ENCODE data around the gene PCSK7. TPM values are rescaled to one million over a fixed set of nuclear protein-coding genes. Genes with fewer than 3 reads are reported as not detected.
"Not testable (repeated sequence)": the region's sequence is repeated elsewhere in the genome, so short reads cannot be mapped to it uniquely, and the experiment has no call there.

Gene PCSK7
- total RNA-seq, 5 donors from 2014 or later (not counting 1 experiment from before 2014, with no cell fraction given): 300 to 368 (median 336) TPM

GRCh38 chr11:117206111-117206510 is 25.8 kb downstream of the PCSK7 start:
- H3K4me3 Mint-ChIP-seq; CTCF ChIA-PET; POLR2A ChIA-PET; H3K4me3 ChIP-seq (ENCODE audit: control insufficient read depth in 1 of 2, extremely low read depth in 1 of 2, low read length in 1 of 2); H3K27me3 ChIP-seq (replicated peaks in 1 of 2; ENCODE audit: control insufficient read depth in 2 of 2, extremely low read depth in 1 of 2, insufficient read depth in 2 of 2, low read length in 1 of 2); H3K4me1 ChIP-seq (ENCODE audit: control insufficient read depth in 1 of 2, extremely low read depth in 1 of 2, insufficient read depth in 2 of 2, low read length in 2 of 2); H3K27me3 Mint-ChIP-seq; DNase-seq; H3K27ac ChIP-seq (ENCODE audit: low read length); ATAC-seq (replicated peaks in 1 of 4); H3K9me3 Mint-ChIP-seq; H3K9me3 ChIP-seq: not testable (repeated sequence)
- 96% methylated on average over 4 of the region's 8 CpGs for WGBS (ENCODE audit: insufficient coverage)
- H3K36me3 ChIP-seq (ENCODE audit: control insufficient read depth in 2 of 2, extremely low read depth in 1 of 2, insufficient read depth in 1 of 2, low read length in 1 of 2): peaks cover 6 to 46% of the 10 kb centered on the region in 2 donors
- H3K27ac Mint-ChIP-seq: peak overlapping the region in 1 of 2 donors; percentile 23
- H3K4me1 Mint-ChIP-seq: peaks cover 0 to 11% (median 0%) of the 10 kb centered on the region in 3 donors
- H3K36me3 Mint-ChIP-seq: peaks cover 21% of the 10 kb centered on the region

GRCh38 chr11:117205211-117205818 is 26.6 kb downstream of the PCSK7 start:
- no peak overlapping the region for H3K27ac Mint-ChIP-seq
- 100% methylated on average over 6 of the region's 11 CpGs for WGBS (ENCODE audit: insufficient coverage)

GRCh38 chr11:117204283-117205080 is 27.4 kb downstream of the PCSK7 start:
- no peak overlapping the region for H3K4me3 Mint-ChIP-seq
- H3K36me3 Mint-ChIP-seq: peaks cover 13% of the 10 kb centered on the region
- WGBS (ENCODE audit: insufficient coverage): 97% methylated on average over 11 of the region's 17 CpGs
- Histone ChIP-seq H3K9me3 (no peaks in the 10 kb centered on the region), H3K36me3 (ENCODE audit: control insufficient read depth in 2 of 2, extremely low read depth in 1 of 2, insufficient read depth in 1 of 2, low read length in 1 of 2) (peaks cover 6 to 44% of the 10 kb centered on the region in 2 donors), H3K27ac (ENCODE audit: low read length) (no peak overlapping the region), H3K27me3 (replicated peaks in 1 of 2; ENCODE audit: control insufficient read depth in 2 of 2, extremely low read depth in 1 of 2, insufficient read depth in 2 of 2, low read length in 1 of 2) (no peaks in the 10 kb centered on the region), H3K4me3 (ENCODE audit: control insufficient read depth in 1 of 2, extremely low read depth in 1 of 2, low read length in 1 of 2) (no peak overlapping the region), H3K4me1 (ENCODE audit: control insufficient read depth in 1 of 2, extremely low read depth in 1 of 2, insufficient read depth in 2 of 2, low read length in 2 of 2) (no peaks in the 10 kb centered on the region)
- H3K27me3 Mint-ChIP-seq: no peaks in the 10 kb centered on the region
- peaks cover 0 to 11% (median 0%) of the 10 kb centered on the region in 3 donors for H3K4me1 Mint-ChIP-seq
- ChIA-PET CTCF (no interaction called here), POLR2A (no interaction called here)
- ATAC-seq (replicated peaks in 1 of 4): no peak
- no peak for DNase-seq
- H3K27ac Mint-ChIP-seq: no peak overlapping the region
- H3K9me3 Mint-ChIP-seq: no peaks in the 10 kb centered on the region

More at GRCh38 chr11:117205211-117205818, 26.6 kb downstream of the PCSK7 start:
- ATAC-seq (replicated peaks in 1 of 4) (no peak), DNase-seq (no peak)
- H3K4me1 ChIP-seq (ENCODE audit: control insufficient read depth in 1 of 2, extremely low read depth in 1 of 2, insufficient read depth in 2 of 2, low read length in 2 of 2): no peaks in the 10 kb centered on the region
- ChIA-PET CTCF (no interaction called here), POLR2A (no interaction called here)
- no peak overlapping the region for H3K4me3 ChIP-seq (ENCODE audit: control insufficient read depth in 1 of 2, extremely low read depth in 1 of 2, low read length in 1 of 2)
- Mint-ChIP-seq H3K36me3 (peaks cover 17% of the 10 kb centered on the region), H3K27me3 (no peaks in the 10 kb centered on the region), H3K4me3 (no peak overlapping the region), H3K4me1 (peaks cover 0 to 11% (median 0%) of the 10 kb centered on the region in 3 donors), H3K9me3 (no peaks in the 10 kb centered on the region)
- peaks cover 6 to 49% of the 10 kb centered on the region in 2 donors for H3K36me3 ChIP-seq (ENCODE audit: control insufficient read depth in 2 of 2, extremely low read depth in 1 of 2, insufficient read depth in 1 of 2, low read length in 1 of 2)
- no peak overlapping the region for H3K27ac ChIP-seq (ENCODE audit: low read length)
- H3K9me3 ChIP-seq: no peaks in the 10 kb centered on the region
- no peaks in the 10 kb centered on the region for H3K27me3 ChIP-seq (replicated peaks in 1 of 2; ENCODE audit: control insufficient read depth in 2 of 2, extremely low read depth in 1 of 2, insufficient read depth in 2 of 2, low read length in 1 of 2)

GRCh38 chr11:117203069-117203407 is 28.8 kb downstream of the PCSK7 start:
- H3K4me3 Mint-ChIP-seq: no peak overlapping the region
- no peak for DNase-seq
- Histone ChIP-seq H3K36me3 (ENCODE audit: control insufficient read depth in 2 of 2, extremely low read depth in 1 of 2, insufficient read depth in 1 of 2, low read length in 1 of 2) (peaks cover 6 to 39% of the 10 kb centered on the region in 2 donors), H3K27me3 (replicated peaks in 1 of 2; ENCODE audit: control insufficient read depth in 2 of 2, extremely low read depth in 1 of 2, insufficient read depth in 2 of 2, low read length in 1 of 2) (no peaks in the 10 kb centered on the region), H3K27ac (ENCODE audit: low read length) (no peak overlapping the region), H3K4me1 (ENCODE audit: control insufficient read depth in 1 of 2, extremely low read depth in 1 of 2, insufficient read depth in 2 of 2, low read length in 2 of 2) (no peaks in the 10 kb centered on the region), H3K9me3 (no peaks in the 10 kb centered on the region), H3K4me3 (ENCODE audit: control insufficient read depth in 1 of 2, extremely low read depth in 1 of 2, low read length in 1 of 2) (no peak overlapping the region)
- H3K9me3 Mint-ChIP-seq: no peaks in the 10 kb centered on the region
- H3K27me3 Mint-ChIP-seq: no peaks in the 10 kb centered on the region
- ATAC-seq (replicated peaks in 1 of 4): peak in 2 of 4 experiments; percentile 9 to 10
- POLR2A ChIA-PET: no interaction called here
- peak overlapping the region in 1 of 2 donors; percentile 43 for H3K27ac Mint-ChIP-seq
- WGBS (ENCODE audit: insufficient coverage): 98% methylated on average over 9 of the region's 10 CpGs
- H3K36me3 Mint-ChIP-seq: peaks cover 18% of the 10 kb centered on the region
- H3K4me1 Mint-ChIP-seq: peaks cover 0 to 11% (median 0%) of the 10 kb centered on the region in 3 donors
- CTCF ChIA-PET: no interaction called here

- no peaks in the 10 kb centered on the region for H3K9me3 ChIP-seq
- no peaks in the 10 kb centered on the region for H3K9me3 Mint-ChIP-seq
- no peak for ATAC-seq (replicated peaks in 1 of 4)
- no peak for DNase-seq
- no peaks in the 10 kb centered on the region for H3K4me1 ChIP-seq (ENCODE audit: control insufficient read depth in 1 of 2, extremely low read depth in 1 of 2, insufficient read depth in 2 of 2, low read length in 2 of 2)
- ChIA-PET POLR2A (no interaction called here), CTCF (no interaction called here)
- no peak overlapping the region for H3K4me3 ChIP-seq (ENCODE audit: control insufficient read depth in 1 of 2, extremely low read depth in 1 of 2, low read length in 1 of 2)
- H3K27me3 ChIP-seq (replicated peaks in 1 of 2; ENCODE audit: control insufficient read depth in 2 of 2, extremely low read depth in 1 of 2, insufficient read depth in 2 of 2, low read length in 1 of 2): no peaks in the 10 kb centered on the region
- H3K4me3 Mint-ChIP-seq: no peak overlapping the region
- no peaks in the 10 kb centered on the region for H3K27me3 Mint-ChIP-seq
- peaks cover 0 to 11% (median 0%) of the 10 kb centered on the region in 3 donors for H3K4me1 Mint-ChIP-seq
- no peak overlapping the region for H3K27ac ChIP-seq (ENCODE audit: low read length)
- H3K36me3 ChIP-seq (ENCODE audit: control insufficient read depth in 2 of 2, extremely low read depth in 1 of 2, insufficient read depth in 1 of 2, low read length in 1 of 2): peaks cover 6 to 39% of the 10 kb centered on the region in 2 donors
- 100% methylated on average over 2 of the region's 7 CpGs for WGBS (ENCODE audit: insufficient coverage)
- peaks cover 18% of the 10 kb centered on the region for H3K36me3 Mint-ChIP-seq
- H3K27ac Mint-ChIP-seq: peak overlapping the region in 1 of 2 donors; percentile 48
Measured at GRCh38 chr11:117202386-117203068, 29.3 kb downstream of the PCSK7 start.

- ChIA-PET CTCF (no interaction called here), POLR2A (no interaction called here)
- H3K27ac Mint-ChIP-seq: peak overlapping the region in 1 of 2 donors; percentile 48
- Histone ChIP-seq H3K27ac (ENCODE audit: low read length) (no peak overlapping the region), H3K9me3 (no peaks in the 10 kb centered on the region), H3K4me1 (ENCODE audit: control insufficient read depth in 1 of 2, extremely low read depth in 1 of 2, insufficient read depth in 2 of 2, low read length in 2 of 2) (no peaks in the 10 kb centered on the region), H3K4me3 (ENCODE audit: control insufficient read depth in 1 of 2, extremely low read depth in 1 of 2, low read length in 1 of 2) (no peak overlapping the region), H3K36me3 (ENCODE audit: control insufficient read depth in 2 of 2, extremely low read depth in 1 of 2, insufficient read depth in 1 of 2, low read length in 1 of 2) (peaks cover 6 to 39% of the 10 kb centered on the region in 2 donors), H3K27me3 (replicated peaks in 1 of 2; ENCODE audit: control insufficient read depth in 2 of 2, extremely low read depth in 1 of 2, insufficient read depth in 2 of 2, low read length in 1 of 2) (no peaks in the 10 kb centered on the region)
- ATAC-seq (replicated peaks in 1 of 4) (no peak), DNase-seq (no peak)
- peaks cover 0 to 11% (median 0%) of the 10 kb centered on the region in 3 donors for H3K4me1 Mint-ChIP-seq
- H3K4me3 Mint-ChIP-seq: no peak overlapping the region
- no peaks in the 10 kb centered on the region for H3K9me3 Mint-ChIP-seq
- no peaks in the 10 kb centered on the region for H3K27me3 Mint-ChIP-seq
- H3K36me3 Mint-ChIP-seq: peaks cover 18% of the 10 kb centered on the region
- 95% methylated on average over 7 of the region's 14 CpGs for WGBS (ENCODE audit: insufficient coverage)
Measured at GRCh38 chr11:117201658-117202305, 30.1 kb downstream of the PCSK7 start.
